Heart left ventricle (tissue), 13 donors: ENCODE data around the gene PLEKHA7.

ENCODE experiments used
- POLR2A ChIP-seq, 2 donors: fragments of 450-650 bp; IDR thresholded peaks; one replicate each; pipeline ENCODE4 v1.6.1; 2017; ENCODE audit warnings: antibody characterized with exemption in 2 of 2, mild to moderate bottlenecking in 2 of 2, moderate library complexity in 2 of 2
- TF ChIP-seq, protein P1 (sequence below), 12 donors: fragments of 200-600 bp; sonication (generic) in 4 of 12; IDR thresholded peaks; one replicate each; pipeline versions ENCODE4 v1.5.0 to v1.8.0; 2018 to 2022; ENCODE audit warnings: antibody characterized with exemption in 12 of 12, mild to moderate bottlenecking in 5 of 12
- donor health status: ischemic (EF 13 %, LVEDD 7.1; RV severe dilation, severe dysfunction).
- donor health status: DM: no; HTN: yes; CAD: no.
- donor health status: DM: no; HTN: no; CAD: no.
- donor health status: ischemic (EF 25% LVEDD 6.9; RV normal size, moderate dysfunction).
- donor health status: ischemic (EF 25% LVEDD 5.7; RV mildly dilated, moderate dysfunction).
- donor health status: ischemic (EF 35%, LVEDD 5.7; RV mildly dilated, moderate dysfunction).
- donor health status: nonischemic (EF 11% LVEDD 7.7; RV severe dilation, severe dysfunction).
- donor health status: DM: yes; HTN: yes; CAD: no.
- donor health status: PGD.
- donor health status: ischemic (EF 29% LVEDD 5.4; RV normal size, mild dysfunction).
- donor health status: nonischemic (EF 23%, LVEDD 6.1; RV moderate dilation, normal function).

DNA sequence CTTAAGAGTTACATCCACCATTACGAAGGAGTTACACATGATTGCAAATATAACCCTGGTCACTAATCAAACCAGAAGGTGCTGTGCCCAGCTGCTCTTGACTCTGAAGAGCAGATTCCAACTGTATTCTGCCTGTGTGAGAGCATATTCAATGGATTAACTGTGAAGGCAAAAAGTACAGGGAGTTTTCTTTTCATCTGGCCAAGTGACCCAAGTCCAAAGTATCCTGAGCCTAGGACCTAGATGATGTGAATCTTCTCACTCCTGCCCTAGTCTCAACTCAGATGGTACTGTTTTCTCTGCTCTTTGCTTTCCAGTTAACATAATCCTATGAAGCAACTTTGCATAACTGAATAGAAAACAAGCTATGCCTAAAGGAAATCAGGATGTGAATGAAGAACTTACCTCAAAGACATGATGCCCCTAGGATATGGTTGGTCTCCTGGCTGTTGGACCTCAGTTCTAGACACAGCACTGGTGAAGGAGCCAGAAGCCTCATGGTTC lies 169.9 kb downstream of the PLEKHA7 start:
- TF ChIP-seq POLR2A (IDR thresholded peaks at IDR 0.05) = no peak
- TF ChIP-seq, protein P1, sequence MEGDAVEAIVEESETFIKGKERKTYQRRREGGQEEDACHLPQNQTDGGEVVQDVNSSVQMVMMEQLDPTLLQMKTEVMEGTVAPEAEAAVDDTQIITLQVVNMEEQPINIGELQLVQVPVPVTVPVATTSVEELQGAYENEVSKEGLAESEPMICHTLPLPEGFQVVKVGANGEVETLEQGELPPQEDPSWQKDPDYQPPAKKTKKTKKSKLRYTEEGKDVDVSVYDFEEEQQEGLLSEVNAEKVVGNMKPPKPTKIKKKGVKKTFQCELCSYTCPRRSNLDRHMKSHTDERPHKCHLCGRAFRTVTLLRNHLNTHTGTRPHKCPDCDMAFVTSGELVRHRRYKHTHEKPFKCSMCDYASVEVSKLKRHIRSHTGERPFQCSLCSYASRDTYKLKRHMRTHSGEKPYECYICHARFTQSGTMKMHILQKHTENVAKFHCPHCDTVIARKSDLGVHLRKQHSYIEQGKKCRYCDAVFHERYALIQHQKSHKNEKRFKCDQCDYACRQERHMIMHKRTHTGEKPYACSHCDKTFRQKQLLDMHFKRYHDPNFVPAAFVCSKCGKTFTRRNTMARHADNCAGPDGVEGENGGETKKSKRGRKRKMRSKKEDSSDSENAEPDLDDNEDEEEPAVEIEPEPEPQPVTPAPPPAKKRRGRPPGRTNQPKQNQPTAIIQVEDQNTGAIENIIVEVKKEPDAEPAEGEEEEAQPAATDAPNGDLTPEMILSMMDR (IDR thresholded peaks at IDR 0.05) = no peak
